GM12892 (cell line): ENCODE results near the gene PRRX2.

Experiments
- POLR2A ChIP-seq: IDR thresholded peaks from 2 replicates; pipeline ENCODE4 v1.6.1; 2011; ENCODE audit warnings: low read depth, low read length, control low read depth
- POLR2AphosphoS5 ChIP-seq: IDR thresholded peaks from 2 replicates; pipeline ENCODE4 v1.6.1; 2011; ENCODE audit warnings: low read depth, low read length, control low read depth

DNA sequence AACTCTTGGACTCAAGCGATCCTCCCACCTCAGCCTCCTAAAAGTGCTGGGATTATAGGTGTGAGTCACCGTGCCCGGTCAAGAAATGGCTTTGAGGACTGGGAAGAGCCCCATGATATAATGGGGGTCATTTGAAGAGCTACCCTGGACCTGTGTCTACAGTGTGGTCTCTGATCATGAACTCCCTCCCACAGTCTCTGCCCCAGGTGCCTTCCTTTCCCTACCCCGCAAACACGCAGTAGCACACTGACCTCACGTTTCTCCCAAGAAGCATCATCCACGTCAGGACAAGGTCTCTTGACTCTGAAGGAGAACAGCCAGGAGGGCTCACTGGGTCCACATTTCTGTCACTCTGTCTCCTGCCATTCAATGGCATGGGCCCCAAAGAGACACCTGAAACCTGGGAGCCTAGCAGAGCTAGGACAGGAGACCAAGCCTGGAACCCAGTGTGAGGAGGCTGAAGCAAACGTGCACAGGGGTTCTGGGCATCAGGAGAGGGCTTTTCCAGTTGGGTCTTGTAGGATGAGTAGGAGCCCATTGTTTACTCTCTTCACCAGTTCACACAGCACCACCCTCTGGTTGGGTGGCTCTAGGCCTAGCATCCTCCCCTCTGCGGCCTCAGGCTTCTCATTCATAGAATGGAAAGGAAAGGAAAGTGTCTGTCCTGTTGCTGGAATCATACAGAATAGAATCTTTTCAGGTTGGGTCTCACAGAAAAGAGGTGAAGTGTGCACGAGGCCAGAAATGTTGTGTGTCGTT, 23.0 kb downstream of the PRRX2 start:
- no peak for TF ChIP-seq POLR2AphosphoS5
- TF ChIP-seq POLR2A, result no peak
